Fibroblast of lung (primary cell): Measurements from ENCODE around the gene CASTOR2.

Experiments
- CTCF ChIP-seq, 2 donors: IDR thresholded peaks in 1 of 2; conservative IDR thresholded peaks in 1 of 2; 1 replicate in 1 of 2; 2 replicates in 1 of 2; pipeline ENCODE4 v1.5.1; 2011 to 2012; ENCODE audit warnings: low read length in 2 of 2, control low read depth in 1 of 2, inconsistent platforms in 1 of 2, low read depth in 1 of 2, mild to moderate bottlenecking in 1 of 2
- EZH2 ChIP-seq: IDR thresholded peaks from 2 replicates; pipeline ENCODE4 v1.5.1; 2012; ENCODE audit warnings: low read length, control low read depth, mild to moderate bottlenecking; ENCODE audit errors: missing control alignments

- TF ChIP-seq CTCF (conservative IDR thresholded peaks at IDR 0.05 in 1 of 2, IDR thresholded peaks at IDR 0.05 in 1 of 2; ENCODE audit: low read depth in 1 of 2, low read length in 2 of 2): no peak
- no peak for TF ChIP-seq EZH2
These were observed 76.0 kb downstream of the CASTOR2 start for GRCh38 chr7:75040512-75040911.
